Measurements from ENCODE around the gene ARHGAP40. TPM values are rescaled to one million over a fixed set of nuclear protein-coding genes. Genes with fewer than 3 reads are reported as not detected.
A peak's percentile ranks its signal among the peaks of the same experiment; 100 is the strongest.

ARHGAP40 gene
- total RNA-seq, 1 donor from 2014 or later = not detected

- DNase-seq = no peak
- H3K4me1 Mint-ChIP-seq = no peaks in the 10 kb centered on the region
- no peaks in the 10 kb centered on the region for H3K36me3 Mint-ChIP-seq (ENCODE audit: low read depth)
- H3K27ac Mint-ChIP-seq = no peak overlapping the region
- intact Hi-C loops (cut with micrococcal nuclease) = no loop called here
- H3K4me3 Mint-ChIP-seq = no peak overlapping the region
- H3K9me3 Mint-ChIP-seq = no peaks in the 10 kb centered on the region
- H3K27me3 Mint-ChIP-seq = peaks cover 22% of the 10 kb centered on the region
Observed at GRCh38 chr20:38617011-38617829, 15.6 kb downstream of the ARHGAP40 start.

- H3K4me1 Mint-ChIP-seq = no peaks in the 10 kb centered on the region
- H3K27me3 Mint-ChIP-seq = peaks cover 24% of the 10 kb centered on the region
- no peaks in the 10 kb centered on the region for H3K36me3 Mint-ChIP-seq (ENCODE audit: low read depth)
- no peak overlapping the region for H3K27ac Mint-ChIP-seq
- intact Hi-C loops (cut with micrococcal nuclease) = no loop called here
- no peaks in the 10 kb centered on the region for H3K9me3 Mint-ChIP-seq
- no peak overlapping the region for H3K4me3 Mint-ChIP-seq
- no peak for DNase-seq
Observed at GRCh38 chr20:38617830-38618196, 16.2 kb downstream of the ARHGAP40 start.

- no peaks in the 10 kb centered on the region for H3K36me3 Mint-ChIP-seq (ENCODE audit: low read depth)
- no peak overlapping the region for H3K4me3 Mint-ChIP-seq
- no peaks in the 10 kb centered on the region for H3K9me3 Mint-ChIP-seq
- intact Hi-C loops (cut with micrococcal nuclease) = no loop called here
- no peak overlapping the region for H3K27ac Mint-ChIP-seq
- DNase-seq = no peak
- no peaks in the 10 kb centered on the region for H3K4me1 Mint-ChIP-seq
- H3K27me3 Mint-ChIP-seq = peaks cover 26% of the 10 kb centered on the region
Observed at GRCh38 chr20:38620441-38620840, 18.8 kb downstream of the ARHGAP40 start.

GRCh38 chr20:38623061-38623460 is 21.5 kb downstream of the ARHGAP40 start:
- Mint-ChIP-seq H3K4me1 (no peaks in the 10 kb centered on the region), H3K27ac (no peak overlapping the region), H3K36me3 (ENCODE audit: low read depth) (no peaks in the 10 kb centered on the region), H3K9me3 (no peaks in the 10 kb centered on the region), H3K4me3 (no peak overlapping the region), H3K27me3 (peaks cover 19% of the 10 kb centered on the region)
- no peak for DNase-seq
- intact Hi-C loops (cut with micrococcal nuclease) = no loop called here

GRCh38 chr20:38624084-38624483 is 22.5 kb downstream of the ARHGAP40 start:
- Mint-ChIP-seq H3K27me3 (peaks cover 15% of the 10 kb centered on the region), H3K27ac (no peak overlapping the region), H3K9me3 (no peaks in the 10 kb centered on the region), H3K4me3 (no peak overlapping the region), H3K36me3 (ENCODE audit: low read depth) (no peaks in the 10 kb centered on the region), H3K4me1 (no peaks in the 10 kb centered on the region)
- DNase-seq = no peak
- intact Hi-C loops (cut with micrococcal nuclease) = no loop called here

- H3K27ac Mint-ChIP-seq = no peak overlapping the region
- no peak overlapping the region for H3K4me3 Mint-ChIP-seq
- H3K4me1 Mint-ChIP-seq = peaks cover 3% of the 10 kb centered on the region
- peaks cover 13% of the 10 kb centered on the region for H3K27me3 Mint-ChIP-seq
- no peaks in the 10 kb centered on the region for H3K36me3 Mint-ChIP-seq (ENCODE audit: low read depth)
- no peaks in the 10 kb centered on the region for H3K9me3 Mint-ChIP-seq
- no peak for DNase-seq
- intact Hi-C loops (cut with micrococcal nuclease) = no loop called here
Observed at GRCh38 chr20:38625896-38626295, 24.3 kb downstream of the ARHGAP40 start.

GRCh38 chr20:38626921-38627659 is 25.5 kb downstream of the ARHGAP40 start:
- peaks cover 9% of the 10 kb centered on the region for H3K27me3 Mint-ChIP-seq
- DNase-seq = no peak
- H3K4me1 Mint-ChIP-seq = peaks cover 3% of the 10 kb centered on the region
- no peaks in the 10 kb centered on the region for H3K36me3 Mint-ChIP-seq (ENCODE audit: low read depth)
- H3K27ac Mint-ChIP-seq = no peak overlapping the region
- no peaks in the 10 kb centered on the region for H3K9me3 Mint-ChIP-seq
- intact Hi-C loops (cut with micrococcal nuclease) = no loop called here
- H3K4me3 Mint-ChIP-seq = no peak overlapping the region

- no peaks in the 10 kb centered on the region for H3K9me3 Mint-ChIP-seq
- no peaks in the 10 kb centered on the region for H3K36me3 Mint-ChIP-seq (ENCODE audit: low read depth)
- H3K4me3 Mint-ChIP-seq = no peak overlapping the region
- intact Hi-C loops (cut with micrococcal nuclease) = no loop called here
- peaks cover 8% of the 10 kb centered on the region for H3K4me1 Mint-ChIP-seq
- DNase-seq = no peak
- peaks cover 8% of the 10 kb centered on the region for H3K27me3 Mint-ChIP-seq
- H3K27ac Mint-ChIP-seq = no peak overlapping the region
Observed at GRCh38 chr20:38628580-38629470, 27.2 kb downstream of the ARHGAP40 start.

GRCh38 chr20:38629979-38630378 is 28.4 kb downstream of the ARHGAP40 start:
- Mint-ChIP-seq H3K36me3 (ENCODE audit: low read depth) (no peaks in the 10 kb centered on the region), H3K9me3 (no peaks in the 10 kb centered on the region), H3K4me1 (peaks cover 8% of the 10 kb centered on the region), H3K27me3 (peaks cover 4% of the 10 kb centered on the region), H3K27ac (no peak overlapping the region), H3K4me3 (no peak overlapping the region)
- DNase-seq = no peak
- intact Hi-C loops (cut with micrococcal nuclease) = loop anchor here (5.0 kb wide), 1 partner anchor 102 kb away; no protein-coding TSS in a partner anchor

- no peak overlapping the region for H3K4me3 Mint-ChIP-seq
- H3K27me3 Mint-ChIP-seq = peaks cover 5% of the 10 kb centered on the region
- H3K27ac Mint-ChIP-seq = no peak overlapping the region
- DNase-seq = no peak
- intact Hi-C loops (cut with micrococcal nuclease) = loop anchor here (5.0 kb wide), 1 partner anchor 102 kb away; no protein-coding TSS in a partner anchor
- no peaks in the 10 kb centered on the region for H3K9me3 Mint-ChIP-seq
- H3K36me3 Mint-ChIP-seq (ENCODE audit: low read depth) = no peaks in the 10 kb centered on the region
- H3K4me1 Mint-ChIP-seq = peaks cover 8% of the 10 kb centered on the region
Observed at GRCh38 chr20:38630727-38631126, 29.1 kb downstream of the ARHGAP40 start.

- Mint-ChIP-seq H3K4me3 (no peak overlapping the region), H3K27ac (no peak overlapping the region), H3K27me3 (peaks cover 7% of the 10 kb centered on the region), H3K4me1 (peaks cover 8% of the 10 kb centered on the region), H3K9me3 (no peaks in the 10 kb centered on the region), H3K36me3 (ENCODE audit: low read depth) (no peaks in the 10 kb centered on the region)
- no peak for DNase-seq
- intact Hi-C loops (cut with micrococcal nuclease) = loop anchor here (5.0 kb wide), 1 partner anchor 101 kb away; no protein-coding TSS in a partner anchor
Observed at GRCh38 chr20:38631155-38632022, 29.8 kb downstream of the ARHGAP40 start.

GRCh38 chr20:38633577-38634093 is 32.0 kb downstream of the ARHGAP40 start:
- peaks cover 11% of the 10 kb centered on the region for H3K27me3 Mint-ChIP-seq
- DNase-seq = peak; percentile 88
- intact Hi-C loops (cut with micrococcal nuclease) = loop anchor here (5.0 kb wide), 1 partner anchor 99 kb away; no protein-coding TSS in a partner anchor
- H3K4me3 Mint-ChIP-seq = no peak overlapping the region
- no peaks in the 10 kb centered on the region for H3K9me3 Mint-ChIP-seq
- H3K4me1 Mint-ChIP-seq = peaks cover 8% of the 10 kb centered on the region
- H3K36me3 Mint-ChIP-seq (ENCODE audit: low read depth) = no peaks in the 10 kb centered on the region
- no peak overlapping the region for H3K27ac Mint-ChIP-seq
